HCT116 (cell line): Measurements from ENCODE around the gene ERN1.

Experiments used
- CBX3 ChIP-seq: IDR thresholded peaks from 2 replicates; pipeline ENCODE4 v1.6.1; 2012; ENCODE audit warnings: low read depth
- CEBPB ChIP-seq: IDR thresholded peaks from 2 replicates; pipeline ENCODE4 v1.6.1; 2012; ENCODE audit warnings: low read depth
- EZH2 ChIP-seq: fragments of 200-600 bp; sonication (generic); IDR thresholded peaks from 2 replicates; pipeline ENCODE4 v1.6.1; 2017; ENCODE audit warnings: antibody characterized with exemption, mixed run types
- FOSL1 ChIP-seq: IDR thresholded peaks from 2 replicates; pipeline ENCODE4 v1.6.1; 2012; ENCODE audit warnings: low read depth
- POLR2A ChIP-seq: IDR thresholded peaks from 2 replicates; pipeline ENCODE4 v1.7.0; 2011; ENCODE audit warnings: borderline replicate concordance; ENCODE audit not compliant: insufficient read depth, insufficient read length; ENCODE audit errors: extremely low read depth
- POLR2AphosphoS5 ChIP-seq: IDR thresholded peaks from 2 replicates; pipeline ENCODE4 v1.6.1; 2011; ENCODE audit warnings: mild to moderate bottlenecking, low read depth, low read length, moderate library complexity
- ZNF274 ChIP-seq: fragments of 200-500 bp; sonication (Bioruptor generic); IDR thresholded peaks from 2 replicates; pipeline ENCODE4 v1.6.1; 2014; ENCODE audit warnings: mild to moderate bottlenecking, low read depth, low read length, inconsistent platforms
- TF ChIP-seq, protein P1 (sequence below), 3 experiments: fragments of 200-600 bp in 1 of 3; sonication (generic) in 1 of 3; IDR thresholded peaks in 2 of 3; conservative IDR thresholded peaks in 1 of 3; 2 replicates each; pipeline ENCODE4 v1.5.1; 2012 to 2017; ENCODE audit warnings: low read depth in 2 of 3, low read length in 2 of 3, antibody characterized with exemption in 1 of 3, borderline replicate concordance in 1 of 3, control low read depth in 1 of 3, mild to moderate bottlenecking in 1 of 3, mixed read lengths in 1 of 3, mixed run types in 1 of 3, moderate library complexity in 1 of 3; ENCODE audit not compliant: insufficient read depth in 1 of 3
- TF ChIP-seq, protein P2 (sequence below): IDR thresholded peaks from 2 replicates; pipeline ENCODE4 v1.6.1; 2012
- TF ChIP-seq, protein P3 (sequence below): IDR thresholded peaks from 2 replicates; pipeline ENCODE4 v1.6.1; 2012; ENCODE audit warnings: low read depth

DNA sequence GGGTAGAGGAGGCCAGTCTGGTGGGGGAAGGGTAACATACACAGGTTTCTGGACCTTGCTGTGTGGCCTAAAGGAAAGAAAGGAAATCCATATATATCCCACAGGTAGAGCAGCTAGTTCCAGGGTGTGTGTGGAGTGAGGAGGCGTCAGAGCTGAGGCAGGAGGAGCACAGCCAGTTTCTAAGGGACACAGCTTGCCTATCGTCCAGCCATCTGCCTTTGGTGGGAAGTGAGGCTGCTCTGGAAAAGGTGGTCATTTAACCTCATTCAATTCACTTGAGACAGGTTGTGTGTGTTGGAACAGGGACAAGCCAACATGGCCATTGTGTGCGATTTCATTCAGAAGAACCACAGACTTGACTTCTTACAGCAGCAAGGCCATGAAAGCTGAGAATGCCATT, 36.9 kb upstream of the ERN1 start:
- TF ChIP-seq, protein P1, sequence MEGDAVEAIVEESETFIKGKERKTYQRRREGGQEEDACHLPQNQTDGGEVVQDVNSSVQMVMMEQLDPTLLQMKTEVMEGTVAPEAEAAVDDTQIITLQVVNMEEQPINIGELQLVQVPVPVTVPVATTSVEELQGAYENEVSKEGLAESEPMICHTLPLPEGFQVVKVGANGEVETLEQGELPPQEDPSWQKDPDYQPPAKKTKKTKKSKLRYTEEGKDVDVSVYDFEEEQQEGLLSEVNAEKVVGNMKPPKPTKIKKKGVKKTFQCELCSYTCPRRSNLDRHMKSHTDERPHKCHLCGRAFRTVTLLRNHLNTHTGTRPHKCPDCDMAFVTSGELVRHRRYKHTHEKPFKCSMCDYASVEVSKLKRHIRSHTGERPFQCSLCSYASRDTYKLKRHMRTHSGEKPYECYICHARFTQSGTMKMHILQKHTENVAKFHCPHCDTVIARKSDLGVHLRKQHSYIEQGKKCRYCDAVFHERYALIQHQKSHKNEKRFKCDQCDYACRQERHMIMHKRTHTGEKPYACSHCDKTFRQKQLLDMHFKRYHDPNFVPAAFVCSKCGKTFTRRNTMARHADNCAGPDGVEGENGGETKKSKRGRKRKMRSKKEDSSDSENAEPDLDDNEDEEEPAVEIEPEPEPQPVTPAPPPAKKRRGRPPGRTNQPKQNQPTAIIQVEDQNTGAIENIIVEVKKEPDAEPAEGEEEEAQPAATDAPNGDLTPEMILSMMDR (IDR thresholded peaks at IDR 0.05 in 2 of 3, conservative IDR thresholded peaks at IDR 0.05 in 1 of 3; ENCODE audit: borderline replicate concordance in 1 of 3, insufficient read depth in 1 of 3, low read depth in 2 of 3, low read length in 2 of 3), result no peak
- no peak for TF ChIP-seq EZH2
- no peak for TF ChIP-seq POLR2A
- TF ChIP-seq, protein P2, sequence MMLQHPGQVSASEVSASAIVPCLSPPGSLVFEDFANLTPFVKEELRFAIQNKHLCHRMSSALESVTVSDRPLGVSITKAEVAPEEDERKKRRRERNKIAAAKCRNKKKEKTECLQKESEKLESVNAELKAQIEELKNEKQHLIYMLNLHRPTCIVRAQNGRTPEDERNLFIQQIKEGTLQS, result no peak
- TF ChIP-seq CEBPB, result no peak
- no peak for TF ChIP-seq CBX3
- TF ChIP-seq POLR2AphosphoS5, result no peak
- no peak for TF ChIP-seq FOSL1
- TF ChIP-seq, protein P3, sequence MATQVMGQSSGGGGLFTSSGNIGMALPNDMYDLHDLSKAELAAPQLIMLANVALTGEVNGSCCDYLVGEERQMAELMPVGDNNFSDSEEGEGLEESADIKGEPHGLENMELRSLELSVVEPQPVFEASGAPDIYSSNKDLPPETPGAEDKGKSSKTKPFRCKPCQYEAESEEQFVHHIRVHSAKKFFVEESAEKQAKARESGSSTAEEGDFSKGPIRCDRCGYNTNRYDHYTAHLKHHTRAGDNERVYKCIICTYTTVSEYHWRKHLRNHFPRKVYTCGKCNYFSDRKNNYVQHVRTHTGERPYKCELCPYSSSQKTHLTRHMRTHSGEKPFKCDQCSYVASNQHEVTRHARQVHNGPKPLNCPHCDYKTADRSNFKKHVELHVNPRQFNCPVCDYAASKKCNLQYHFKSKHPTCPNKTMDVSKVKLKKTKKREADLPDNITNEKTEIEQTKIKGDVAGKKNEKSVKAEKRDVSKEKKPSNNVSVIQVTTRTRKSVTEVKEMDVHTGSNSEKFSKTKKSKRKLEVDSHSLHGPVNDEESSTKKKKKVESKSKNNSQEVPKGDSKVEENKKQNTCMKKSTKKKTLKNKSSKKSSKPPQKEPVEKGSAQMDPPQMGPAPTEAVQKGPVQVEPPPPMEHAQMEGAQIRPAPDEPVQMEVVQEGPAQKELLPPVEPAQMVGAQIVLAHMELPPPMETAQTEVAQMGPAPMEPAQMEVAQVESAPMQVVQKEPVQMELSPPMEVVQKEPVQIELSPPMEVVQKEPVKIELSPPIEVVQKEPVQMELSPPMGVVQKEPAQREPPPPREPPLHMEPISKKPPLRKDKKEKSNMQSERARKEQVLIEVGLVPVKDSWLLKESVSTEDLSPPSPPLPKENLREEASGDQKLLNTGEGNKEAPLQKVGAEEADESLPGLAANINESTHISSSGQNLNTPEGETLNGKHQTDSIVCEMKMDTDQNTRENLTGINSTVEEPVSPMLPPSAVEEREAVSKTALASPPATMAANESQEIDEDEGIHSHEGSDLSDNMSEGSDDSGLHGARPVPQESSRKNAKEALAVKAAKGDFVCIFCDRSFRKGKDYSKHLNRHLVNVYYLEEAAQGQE, result no peak
- TF ChIP-seq ZNF274, result no peak
